H1 (cell line): ENCODE measurements around the gene DAPK3. TPM values are rescaled to one million over a fixed set of nuclear protein-coding genes. Genes with fewer than 3 reads are reported as not detected.

Experiments used
- ATF2 ChIP-seq: IDR thresholded peaks from 2 replicates; pipeline ENCODE4 v1.6.1; 2012; ENCODE audit warnings: low read length, inconsistent platforms
- ATF3 ChIP-seq: IDR thresholded peaks from 2 replicates; pipeline ENCODE4 v1.6.1; 2011; ENCODE audit warnings: low read depth, mild to moderate bottlenecking, low read length; ENCODE audit not compliant: insufficient read depth
- CTBP2 ChIP-seq: IDR thresholded peaks from 2 replicates; pipeline ENCODE4 v1.7.0; 2011; ENCODE audit warnings: borderline replicate concordance, mild to moderate bottlenecking, moderate library complexity, mixed read lengths, low read length; ENCODE audit not compliant: insufficient read depth, insufficient read length
- E2F6 ChIP-seq: IDR thresholded peaks from 2 replicates; pipeline ENCODE4 v1.6.1; 2012; ENCODE audit warnings: inconsistent platforms
- EGR1 ChIP-seq: IDR thresholded peaks from 2 replicates; pipeline ENCODE4 v1.6.1; 2011; ENCODE audit warnings: low read depth, low read length, borderline replicate concordance
- HDAC2 ChIP-seq, 2 experiments: fragments of 300-600 bp in 1 of 2; sonication (generic) in 1 of 2; IDR thresholded peaks; 2 replicates each; pipeline ENCODE4 v1.6.1; 2011 to 2012; ENCODE audit warnings: low read depth in 2 of 2, low read length in 2 of 2, mild to moderate bottlenecking in 2 of 2, moderate library complexity in 2 of 2, borderline replicate concordance in 1 of 2, inconsistent platforms in 1 of 2
- KDM5A ChIP-seq: fragments of 200-600 bp; IDR thresholded peaks from 2 replicates; pipeline ENCODE4 v1.7.1; 2012; ENCODE audit warnings: mild to moderate bottlenecking, low read length, inconsistent platforms, mixed read lengths
- SAP30 ChIP-seq: fragments of 300-600 bp; sonication (generic); IDR thresholded peaks from 2 replicates; pipeline ENCODE4 v1.7.1; 2012; ENCODE audit warnings: low read length, moderate library complexity, mild to moderate bottlenecking, inconsistent platforms; ENCODE audit not compliant: insufficient read depth, insufficient replicate concordance
- SIRT6 ChIP-seq: IDR thresholded peaks from one replicate; pipeline ENCODE4 v1.7.1; 2012; ENCODE audit warnings: low read length, inconsistent platforms
- ZNF274 ChIP-seq: IDR thresholded peaks from 2 replicates; pipeline ENCODE4 v1.7.0; 2012; ENCODE audit warnings: low read length, borderline replicate concordance; ENCODE audit errors: extremely low read depth
- polyA plus RNA-seq, 7 experiments: library from polyadenylated mRNA; depleted of rRNA in 3 of 7; stranded (reverse) in 5 of 7; unstranded in 2 of 7; fragments of >200 nt in 5 of 7; fragments of 200-250 nt in 2 of 7; gene quantifications; 1 replicate in 5 of 7; 2 replicates in 1 of 7; 4 replicates in 1 of 7; pipeline versions ENCODE4 v1.2.1 to v1.2.3, GENCODE V29; 2011 to 2013; ENCODE audit warnings: missing spikeins in 2 of 7, mixed read lengths in 2 of 7
- total RNA-seq: library from RNA; stranded (reverse); fragmentation: NEBNext Ultra II Directional; extraction: Animal tissue kit (Norgen Biotek cat#: 25700); gene quantifications from 2 replicates; pipeline ENCODE4 v1.2.1, GENCODE V29; 2021

DAPK3 gene
- total and polyA plus RNA-seq, 2 of the 8 experiments (the other 6 are each of a cell fraction or from before 2014, with no cell fraction given): 53.2 to 78.1 TPM

- peak in 1 of 2 experiments; percentile 27; a peak in 1 of 4 replicates for TF ChIP-seq HDAC2 (IDR thresholded peaks at IDR 0.05; ENCODE audit: borderline replicate concordance in 1 of 2, low read depth in 2 of 2, low read length in 2 of 2)
- TF ChIP-seq CTBP2: no peak
- no peak for TF ChIP-seq ATF3
- no peak for TF ChIP-seq KDM5A
- TF ChIP-seq E2F6: no peak
- peak; percentile 45 for TF ChIP-seq SAP30
- TF ChIP-seq ZNF274: no peak
- peak; percentile 64; the same call in 1 of the 2 replicates for TF ChIP-seq ATF2
- no peak for TF ChIP-seq EGR1
- no peak for TF ChIP-seq SIRT6
Observed at GRCh38 chr19:3983936-3984583, 13.2 kb upstream of the DAPK3 start (continued).
